Measurements from ENCODE around the gene FADS1.

Gene FADS1

DNA sequence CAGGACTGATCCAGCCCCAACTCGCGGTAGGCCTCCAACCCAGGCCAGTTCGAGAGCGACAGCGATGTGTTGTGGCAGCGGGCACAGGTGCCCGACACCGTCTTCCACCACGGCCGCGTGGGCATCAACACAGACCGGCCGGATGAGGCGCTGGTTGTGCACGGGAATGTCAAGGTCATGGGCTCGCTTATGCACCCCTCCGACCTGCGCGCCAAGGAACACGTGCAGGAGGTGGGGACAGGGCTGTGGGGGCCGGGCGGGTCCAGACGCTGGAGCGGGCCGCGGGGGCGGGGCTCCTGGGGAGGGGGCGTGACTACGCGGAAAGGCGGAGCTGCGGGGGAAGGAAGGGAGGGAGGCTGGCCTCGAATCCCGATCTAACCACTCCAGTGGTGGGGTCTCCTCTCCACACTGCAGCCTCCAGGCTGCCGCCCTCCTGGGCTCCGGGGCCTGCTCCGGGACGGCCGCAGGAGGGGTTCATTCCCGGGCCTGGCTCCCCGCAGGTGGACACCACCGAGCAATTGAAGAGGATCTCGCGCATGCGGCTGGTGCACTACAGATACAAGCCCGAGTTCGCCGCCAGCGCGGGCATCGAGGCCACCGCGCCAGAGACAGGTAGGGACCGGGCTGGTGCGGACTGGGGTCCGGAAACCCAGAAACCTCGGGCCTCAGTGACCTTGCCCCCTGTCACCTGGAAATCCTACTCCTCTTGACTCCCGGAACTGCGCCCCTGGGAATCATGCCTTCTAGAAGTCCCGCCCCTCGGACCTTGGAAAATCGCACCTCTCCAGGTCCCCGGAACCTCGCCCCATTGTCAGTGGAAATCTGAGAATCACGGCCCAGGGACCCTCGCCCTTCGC is 39.3 kb downstream of the FADS1 start:
- Histone ChIP-seq H3K36me3 (ENCODE audit: control insufficient read depth, low read depth, low read length) (no peaks in the 10 kb centered on the region), H3K27me3 (ENCODE audit: control insufficient read depth, insufficient read depth, low read length) (no peaks in the 10 kb centered on the region), H3K9ac (ENCODE audit: low read length) (no peak overlapping the region), H3K27ac (ENCODE audit: low read length) (no peak overlapping the region), H3K4me1 (ENCODE audit: control insufficient read depth, low read depth, low read length) (peaks cover 2% of the 10 kb centered on the region), H3K4me3 (ENCODE audit: low read length) (no peak overlapping the region), H3K9me3 (ENCODE audit: control insufficient read depth, low read depth, low read length) (no peaks in the 10 kb centered on the region)

DNA sequence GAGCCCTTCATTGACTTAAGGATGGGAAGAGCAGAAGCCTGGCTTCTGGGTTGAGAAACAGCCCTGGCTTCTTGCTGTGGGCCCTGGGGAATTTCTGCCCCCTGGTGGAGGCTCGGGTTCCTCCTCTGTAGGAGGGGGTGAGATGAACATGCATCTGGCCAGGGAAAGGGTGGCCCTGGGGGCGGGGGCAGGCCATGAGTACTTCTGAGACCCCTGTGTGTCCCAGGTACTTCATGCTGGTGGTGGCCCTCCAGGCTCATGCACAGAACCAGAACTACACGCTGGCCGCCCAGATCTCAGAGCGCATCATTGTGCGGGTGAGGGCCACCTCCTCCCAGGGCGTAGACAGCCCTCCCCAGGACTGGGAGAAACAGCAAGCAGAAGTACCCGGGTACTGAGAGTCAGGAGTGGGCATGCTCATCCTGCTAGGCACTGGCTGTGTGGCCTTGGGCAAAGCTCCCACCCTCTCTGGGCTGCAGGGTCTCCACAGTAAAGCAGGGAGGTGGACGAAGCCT is 40.2 kb downstream of the FADS1 start:
- H3K9me3 ChIP-seq (ENCODE audit: control insufficient read depth, low read depth, low read length): no peaks in the 10 kb centered on the region
- no peak overlapping the region for H3K9ac ChIP-seq (ENCODE audit: low read length)
- H3K4me1 ChIP-seq (ENCODE audit: control insufficient read depth, low read depth, low read length): peaks cover 10% of the 10 kb centered on the region
- no peaks in the 10 kb centered on the region for H3K36me3 ChIP-seq (ENCODE audit: control insufficient read depth, low read depth, low read length)
- no peak overlapping the region for H3K27ac ChIP-seq (ENCODE audit: low read length)
- no peaks in the 10 kb centered on the region for H3K27me3 ChIP-seq (ENCODE audit: control insufficient read depth, insufficient read depth, low read length)
- no peak overlapping the region for H3K4me3 ChIP-seq (ENCODE audit: low read length)

DNA sequence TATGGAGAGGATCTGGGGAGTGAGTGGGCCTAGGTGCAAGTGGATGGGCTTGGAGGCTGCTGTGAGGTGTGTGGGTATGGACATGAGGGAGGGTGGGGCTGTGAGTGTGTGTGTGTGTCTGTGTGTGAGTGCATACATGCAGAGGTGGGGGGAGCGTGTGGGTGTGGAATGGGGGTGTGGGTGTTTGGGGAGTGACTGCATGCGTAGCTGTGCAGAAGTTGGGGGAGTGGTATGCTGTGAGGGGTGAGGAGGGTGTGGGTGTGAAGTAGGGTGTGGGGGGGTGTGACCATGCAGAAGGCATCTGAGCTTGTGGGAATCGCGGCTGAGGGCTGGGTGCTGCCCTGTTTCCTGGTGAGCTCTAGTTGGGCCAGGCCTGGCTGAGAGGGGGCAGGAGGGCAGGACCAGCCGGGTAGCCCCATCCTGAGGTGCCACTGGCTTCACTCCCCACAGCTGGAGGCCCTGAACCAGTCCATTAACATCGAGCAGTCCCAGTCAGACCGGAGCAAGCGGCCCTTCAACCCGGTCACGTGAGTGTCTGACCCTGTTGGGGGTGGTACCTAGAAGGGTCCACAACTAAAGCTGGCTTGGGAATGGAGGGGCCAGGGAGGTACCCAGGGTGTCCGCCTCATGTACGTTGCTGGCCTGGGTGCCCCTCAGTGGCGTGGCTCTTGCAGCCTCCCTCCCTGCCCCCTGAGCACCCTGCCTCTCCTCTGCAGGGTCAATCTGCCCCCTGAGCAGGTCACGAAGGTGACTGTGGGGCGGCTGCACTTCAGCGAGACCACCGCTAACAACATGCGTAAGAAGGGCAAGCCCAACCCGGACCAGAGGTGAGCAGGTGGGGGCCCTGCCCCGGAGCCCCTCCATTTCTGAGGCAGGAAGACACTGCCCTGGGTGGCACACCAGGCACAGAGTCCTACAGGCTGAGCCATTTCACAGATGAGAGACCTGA is 40.9 kb downstream of the FADS1 start:
- H3K36me3 ChIP-seq (ENCODE audit: control insufficient read depth, low read depth, low read length): no peaks in the 10 kb centered on the region
- H3K9ac ChIP-seq (ENCODE audit: low read length): no peak overlapping the region

DNA sequence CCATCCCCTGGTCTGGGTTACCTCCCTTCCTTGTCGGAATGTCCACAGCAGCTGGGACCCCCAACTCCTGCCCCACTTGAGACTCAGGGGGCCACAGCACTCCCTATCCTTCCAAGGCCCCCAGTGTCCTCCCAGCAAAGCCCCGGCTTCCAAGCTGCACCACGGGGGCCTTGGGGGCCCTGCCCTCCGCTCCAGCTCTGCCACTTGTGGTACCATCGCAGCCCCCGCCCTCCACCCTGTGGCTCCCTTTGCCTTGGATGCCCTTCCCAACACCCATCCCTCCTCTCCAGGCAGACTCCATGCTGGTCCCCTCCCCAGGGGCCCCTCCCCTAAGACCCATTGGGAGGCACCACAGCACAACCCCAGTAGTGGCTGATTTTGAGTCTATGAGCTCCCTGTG is 41.7 kb downstream of the FADS1 start:
- Histone ChIP-seq H3K27me3 (ENCODE audit: control insufficient read depth, insufficient read depth, low read length) (no peaks in the 10 kb centered on the region), H3K9ac (ENCODE audit: low read length) (no peak overlapping the region), H3K27ac (ENCODE audit: low read length) (no peak overlapping the region), H3K4me3 (ENCODE audit: low read length) (no peak overlapping the region), H3K4me1 (ENCODE audit: control insufficient read depth, low read depth, low read length) (peaks cover 10% of the 10 kb centered on the region), H3K36me3 (ENCODE audit: control insufficient read depth, low read depth, low read length) (no peaks in the 10 kb centered on the region), H3K9me3 (ENCODE audit: control insufficient read depth, low read depth, low read length) (no peaks in the 10 kb centered on the region)

More for the DNA sequence above, 40.9 kb downstream of the FADS1 start:
- Histone ChIP-seq H3K4me1 (ENCODE audit: control insufficient read depth, low read depth, low read length) (peaks cover 10% of the 10 kb centered on the region), H3K27me3 (ENCODE audit: control insufficient read depth, insufficient read depth, low read length) (no peaks in the 10 kb centered on the region), H3K4me3 (ENCODE audit: low read length) (no peak overlapping the region), H3K27ac (ENCODE audit: low read length) (no peak overlapping the region), H3K9me3 (ENCODE audit: control insufficient read depth, low read depth, low read length) (no peaks in the 10 kb centered on the region)

DNA sequence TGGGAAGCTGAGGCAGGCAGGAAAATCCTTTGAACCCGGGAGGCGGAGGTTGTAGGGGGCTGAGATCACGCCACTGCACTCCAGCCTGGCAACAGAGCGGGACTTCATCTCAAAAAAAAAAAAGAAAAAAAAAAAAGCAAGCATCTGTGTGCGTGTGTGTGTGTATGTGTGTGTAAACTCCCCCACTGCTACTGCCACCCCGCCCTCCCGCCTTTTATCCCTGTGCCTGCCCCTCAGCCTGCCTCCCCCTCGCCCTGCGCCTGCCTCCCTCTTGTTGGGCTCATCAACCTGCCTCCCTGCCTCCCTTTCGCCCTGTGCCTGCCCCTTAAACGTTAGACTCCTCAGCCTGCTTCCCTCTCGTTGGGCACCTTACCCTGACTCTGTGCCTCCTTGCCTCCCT is 42.4 kb downstream of the FADS1 start:
- no peak overlapping the region for H3K9ac ChIP-seq (ENCODE audit: low read length)

DNA sequence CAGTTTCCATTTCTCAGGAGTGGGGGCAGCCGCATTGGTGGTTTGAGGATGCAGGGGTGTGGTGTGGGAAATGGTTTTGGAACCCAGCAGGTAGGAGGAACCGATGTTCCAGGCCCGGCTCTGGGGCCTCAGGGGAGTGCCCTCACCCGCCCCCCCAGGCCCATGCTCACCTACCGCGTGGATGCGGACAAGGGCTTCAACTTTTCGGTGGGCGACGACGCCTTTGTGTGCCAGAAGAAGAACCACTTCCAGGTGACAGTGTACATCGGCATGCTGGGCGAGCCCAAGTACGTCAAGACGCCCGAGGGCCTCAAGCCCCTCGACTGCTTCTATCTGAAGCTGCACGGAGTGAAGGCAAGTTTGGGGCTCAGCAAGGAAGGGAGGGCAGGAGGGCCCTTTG is 43.0 kb downstream of the FADS1 start:
- H3K4me1 ChIP-seq (ENCODE audit: control insufficient read depth, low read depth, low read length): peaks cover 10% of the 10 kb centered on the region
- no peaks in the 10 kb centered on the region for H3K27me3 ChIP-seq (ENCODE audit: control insufficient read depth, insufficient read depth, low read length)

More for the DNA sequence above, 42.4 kb downstream of the FADS1 start:
- H3K36me3 ChIP-seq (ENCODE audit: control insufficient read depth, low read depth, low read length): no peaks in the 10 kb centered on the region
- H3K4me3 ChIP-seq (ENCODE audit: low read length): no peak overlapping the region
- peaks cover 10% of the 10 kb centered on the region for H3K4me1 ChIP-seq (ENCODE audit: control insufficient read depth, low read depth, low read length)
- H3K27me3 ChIP-seq (ENCODE audit: control insufficient read depth, insufficient read depth, low read length): no peaks in the 10 kb centered on the region
- no peaks in the 10 kb centered on the region for H3K9me3 ChIP-seq (ENCODE audit: control insufficient read depth, low read depth, low read length)
- no peak overlapping the region for H3K27ac ChIP-seq (ENCODE audit: low read length)

DNA sequence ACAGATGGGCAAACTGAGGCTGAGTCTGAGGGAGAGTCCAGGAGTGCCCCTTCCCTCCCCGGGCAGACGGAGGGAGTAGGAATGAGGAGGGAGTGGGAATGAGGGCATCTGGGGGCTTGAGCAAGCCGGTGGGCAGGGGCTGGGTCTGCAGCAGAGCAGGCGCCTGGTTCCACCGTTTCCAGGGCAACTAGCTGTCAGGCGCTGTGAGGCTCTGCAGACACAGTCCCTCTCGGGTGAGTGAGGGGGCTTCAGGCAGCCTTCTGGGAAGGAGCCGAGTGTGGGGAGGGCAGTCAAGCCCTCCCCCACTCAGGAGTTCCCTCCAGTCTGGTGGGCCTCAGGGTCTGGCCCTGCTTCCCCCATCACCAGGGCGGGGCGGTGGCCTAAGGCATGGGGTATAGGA is 43.4 kb downstream of the FADS1 start:
- H3K4me1 ChIP-seq (ENCODE audit: control insufficient read depth, low read depth, low read length): peaks cover 10% of the 10 kb centered on the region
- no peak overlapping the region for H3K27ac ChIP-seq (ENCODE audit: low read length)

More for the DNA sequence above, 43.0 kb downstream of the FADS1 start:
- no peak overlapping the region for H3K4me3 ChIP-seq (ENCODE audit: low read length)
- no peak overlapping the region for H3K9ac ChIP-seq (ENCODE audit: low read length)
- H3K27ac ChIP-seq (ENCODE audit: low read length): no peak overlapping the region
- H3K36me3 ChIP-seq (ENCODE audit: control insufficient read depth, low read depth, low read length): no peaks in the 10 kb centered on the region
- no peaks in the 10 kb centered on the region for H3K9me3 ChIP-seq (ENCODE audit: control insufficient read depth, low read depth, low read length)

DNA sequence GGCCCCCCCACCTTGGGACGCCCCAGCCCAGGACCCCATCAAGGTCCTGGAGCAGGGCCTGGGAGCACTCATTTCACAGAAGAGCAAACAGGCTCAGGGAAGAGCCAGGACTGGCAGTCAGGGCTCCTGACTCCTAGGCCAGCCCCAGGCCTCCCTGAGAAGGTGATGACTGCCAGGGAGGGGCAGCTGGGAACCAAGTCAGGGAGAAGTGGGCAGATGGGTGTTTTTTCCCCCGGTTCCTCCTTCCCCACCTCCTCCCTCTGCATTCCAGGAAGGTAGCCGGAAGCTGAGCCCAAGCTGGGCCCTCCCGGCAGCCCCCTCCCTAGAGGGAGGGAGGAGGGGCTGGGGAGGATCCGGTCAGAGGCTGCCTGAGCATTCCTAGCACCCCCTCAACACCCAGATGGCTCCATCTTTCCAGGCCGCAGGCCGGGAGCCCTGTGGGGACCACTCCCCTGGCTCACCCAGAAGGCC is 44.8 kb downstream of the FADS1 start:
- H3K9me3 ChIP-seq (ENCODE audit: control insufficient read depth, low read depth, low read length): no peaks in the 10 kb centered on the region
- no peak overlapping the region for H3K27ac ChIP-seq (ENCODE audit: low read length)

More for the DNA sequence above, 43.4 kb downstream of the FADS1 start:
- no peaks in the 10 kb centered on the region for H3K9me3 ChIP-seq (ENCODE audit: control insufficient read depth, low read depth, low read length)
- H3K27me3 ChIP-seq (ENCODE audit: control insufficient read depth, insufficient read depth, low read length): no peaks in the 10 kb centered on the region
- H3K9ac ChIP-seq (ENCODE audit: low read length): no peak overlapping the region
- no peaks in the 10 kb centered on the region for H3K36me3 ChIP-seq (ENCODE audit: control insufficient read depth, low read depth, low read length)
- no peak overlapping the region for H3K4me3 ChIP-seq (ENCODE audit: low read length)

DNA sequence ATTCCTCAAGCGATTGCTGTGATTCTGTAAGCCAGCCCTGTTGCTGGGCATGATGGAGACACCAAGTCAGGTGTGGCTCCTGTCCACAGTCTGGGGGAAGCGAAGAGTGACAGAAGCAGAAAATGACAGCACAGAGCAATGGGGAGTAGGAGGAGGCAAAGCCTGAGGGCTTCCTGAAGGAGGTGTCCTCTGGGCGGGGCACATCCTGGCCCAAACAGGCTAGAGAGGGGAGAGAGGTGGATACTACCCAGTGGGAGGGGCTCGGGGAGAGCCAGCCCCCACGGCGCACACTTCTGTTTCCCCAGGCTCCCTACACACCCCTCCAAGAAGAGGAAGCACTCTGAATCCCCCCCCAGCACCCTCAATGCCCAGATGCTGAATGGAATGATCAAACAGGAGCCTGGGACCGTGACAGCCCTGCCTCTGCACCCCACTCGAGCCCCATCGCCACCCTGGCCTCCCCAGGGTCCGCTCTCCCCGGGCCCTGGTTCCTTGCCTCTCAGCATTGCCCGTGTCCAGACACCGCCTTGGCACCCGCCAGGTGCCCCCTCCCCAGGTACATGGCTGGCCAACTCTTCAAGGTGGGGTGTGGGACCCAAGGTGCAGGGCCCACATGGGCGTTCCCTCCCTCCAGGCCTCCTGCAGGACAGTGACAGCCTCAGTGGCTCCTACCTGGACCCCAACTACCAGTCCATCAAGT is 45.5 kb downstream of the FADS1 start:
- Histone ChIP-seq H3K4me3 (ENCODE audit: low read length) (no peak overlapping the region), H3K9me3 (ENCODE audit: control insufficient read depth, low read depth, low read length) (no peaks in the 10 kb centered on the region), H3K36me3 (ENCODE audit: control insufficient read depth, low read depth, low read length) (no peaks in the 10 kb centered on the region), H3K27ac (ENCODE audit: low read length) (no peak overlapping the region), H3K9ac (ENCODE audit: low read length) (no peak overlapping the region), H3K27me3 (ENCODE audit: control insufficient read depth, insufficient read depth, low read length) (no peaks in the 10 kb centered on the region), H3K4me1 (ENCODE audit: control insufficient read depth, low read depth, low read length) (peaks cover 10% of the 10 kb centered on the region)

More for the DNA sequence above, 44.8 kb downstream of the FADS1 start:
- no peak overlapping the region for H3K4me3 ChIP-seq (ENCODE audit: low read length)
- H3K4me1 ChIP-seq (ENCODE audit: control insufficient read depth, low read depth, low read length): peaks cover 10% of the 10 kb centered on the region
- no peak overlapping the region for H3K9ac ChIP-seq (ENCODE audit: low read length)
- no peaks in the 10 kb centered on the region for H3K36me3 ChIP-seq (ENCODE audit: control insufficient read depth, low read depth, low read length)
- no peaks in the 10 kb centered on the region for H3K27me3 ChIP-seq (ENCODE audit: control insufficient read depth, insufficient read depth, low read length)

DNA sequence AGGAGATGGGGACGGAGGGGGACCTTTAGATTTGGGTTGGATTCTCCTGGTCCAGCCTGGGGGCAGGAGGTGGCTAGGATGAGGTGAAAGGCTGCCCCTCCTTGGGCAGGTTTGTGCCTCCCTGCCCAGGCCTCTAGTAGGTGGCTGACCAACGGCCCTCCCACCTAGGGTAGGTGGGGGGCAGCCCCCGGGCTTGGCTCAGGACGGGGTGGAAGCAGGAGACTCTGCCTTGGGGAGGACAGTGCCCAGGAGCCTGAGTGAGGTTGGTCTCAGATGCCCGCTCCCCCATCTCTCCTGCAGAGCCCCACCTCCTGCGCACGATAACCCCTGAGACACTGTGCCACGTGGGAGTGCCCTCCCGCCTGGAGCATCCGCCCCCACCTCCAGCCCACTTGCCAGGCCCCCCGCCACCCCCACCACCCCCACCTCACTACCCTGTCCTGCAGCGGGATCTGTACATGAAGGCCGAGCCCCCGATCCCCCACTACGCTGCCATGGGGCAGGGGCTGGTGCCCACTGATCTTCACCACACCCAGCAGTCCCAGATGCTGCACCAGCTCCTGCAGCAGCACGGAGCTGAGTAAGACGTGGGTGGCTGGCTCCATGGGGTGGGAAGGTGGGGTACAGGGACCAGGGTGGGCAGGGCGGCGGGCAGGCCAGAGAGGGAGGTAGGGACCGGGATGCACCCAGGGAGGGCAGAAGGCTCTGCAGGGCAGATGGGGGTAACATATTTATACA is 46.7 kb downstream of the FADS1 start:
- Histone ChIP-seq H3K27me3 (ENCODE audit: control insufficient read depth, insufficient read depth, low read length) (no peaks in the 10 kb centered on the region), H3K36me3 (ENCODE audit: control insufficient read depth, low read depth, low read length) (no peaks in the 10 kb centered on the region), H3K4me1 (ENCODE audit: control insufficient read depth, low read depth, low read length) (peaks cover 10% of the 10 kb centered on the region), H3K4me3 (ENCODE audit: low read length) (no peak overlapping the region), H3K27ac (ENCODE audit: low read length) (no peak overlapping the region), H3K9ac (ENCODE audit: low read length) (no peak overlapping the region), H3K9me3 (ENCODE audit: control insufficient read depth, low read depth, low read length) (no peaks in the 10 kb centered on the region)
